ENCODE measurements around the gene ZNF365.

The ZNF365 gene

GRCh38 chr10:62424026-62424425 is 49.9 kb downstream of the ZNF365 start:
- DNase-seq, result no peak

GRCh38 chr10:62426086-62426485 is 51.9 kb downstream of the ZNF365 start:
- no peak for DNase-seq

DNA sequence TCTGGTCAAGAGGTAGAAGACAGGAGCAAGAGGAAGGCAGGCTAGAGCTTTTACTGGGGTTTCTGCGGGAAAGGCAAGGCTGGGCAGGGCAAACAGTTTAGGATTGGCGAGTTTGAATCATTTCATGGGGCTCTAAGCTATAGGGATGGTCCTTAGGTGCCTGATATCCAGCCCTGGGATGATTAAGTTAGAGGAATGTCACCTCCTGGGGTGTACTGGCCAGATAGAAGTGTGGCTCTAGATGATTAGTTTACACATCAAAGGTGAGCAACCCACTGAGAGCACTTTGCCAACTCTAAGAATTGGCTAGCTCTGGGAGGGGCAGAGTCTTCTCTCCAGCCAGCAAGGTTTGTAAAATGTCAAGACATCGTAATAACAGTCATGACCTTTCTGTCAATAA is 52.4 kb downstream of the ZNF365 start:
- no peak for DNase-seq

DNA sequence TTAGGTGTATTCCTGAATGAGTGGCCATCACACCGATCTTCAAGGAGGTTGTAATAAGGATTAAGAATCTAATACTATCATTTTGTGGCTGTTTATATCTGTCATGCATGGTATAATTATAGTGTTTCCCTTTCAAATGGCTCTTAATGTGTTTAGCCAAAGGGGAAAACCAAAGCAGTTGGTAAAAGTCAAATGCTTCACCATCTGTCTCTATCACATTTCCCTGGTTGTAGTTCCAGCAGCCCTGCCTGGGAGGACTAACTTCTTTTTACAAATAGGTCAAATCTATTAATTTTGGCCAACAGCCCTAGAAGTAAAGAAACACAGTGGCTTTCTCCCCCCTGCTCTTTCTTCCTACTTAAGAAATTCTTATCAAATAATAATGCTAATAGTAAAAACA is 56.7 kb downstream of the ZNF365 start:
- no peak for DNase-seq

DNA sequence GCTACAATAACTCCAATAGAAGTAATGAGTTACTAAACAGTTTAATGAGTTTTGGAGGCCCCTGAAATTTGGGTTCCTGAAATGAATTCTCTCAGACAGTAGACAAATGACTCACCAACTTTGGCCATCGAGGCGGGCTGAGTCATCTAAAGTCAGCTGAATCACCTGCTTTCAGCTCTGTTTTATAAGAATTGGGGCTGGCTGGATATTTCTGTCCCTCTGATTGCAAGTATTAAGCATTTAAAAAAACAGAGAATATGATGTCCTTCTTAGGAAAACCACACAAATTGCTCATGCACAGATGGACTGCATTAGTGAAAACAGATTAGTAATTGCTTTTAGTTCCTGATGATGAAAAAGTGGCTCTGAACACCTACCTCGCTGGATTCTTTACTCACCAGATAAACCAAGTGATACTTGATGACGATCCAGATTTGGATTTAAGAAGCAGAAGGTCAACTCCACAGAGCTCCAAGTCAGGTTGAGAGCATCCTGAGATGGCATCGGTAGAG is 59.1 kb downstream of the ZNF365 start:
- DNase-seq, result no peak

- no peak for DNase-seq
Observed at GRCh38 chr10:62433901-62434300, 59.7 kb downstream of the ZNF365 start.

DNA sequence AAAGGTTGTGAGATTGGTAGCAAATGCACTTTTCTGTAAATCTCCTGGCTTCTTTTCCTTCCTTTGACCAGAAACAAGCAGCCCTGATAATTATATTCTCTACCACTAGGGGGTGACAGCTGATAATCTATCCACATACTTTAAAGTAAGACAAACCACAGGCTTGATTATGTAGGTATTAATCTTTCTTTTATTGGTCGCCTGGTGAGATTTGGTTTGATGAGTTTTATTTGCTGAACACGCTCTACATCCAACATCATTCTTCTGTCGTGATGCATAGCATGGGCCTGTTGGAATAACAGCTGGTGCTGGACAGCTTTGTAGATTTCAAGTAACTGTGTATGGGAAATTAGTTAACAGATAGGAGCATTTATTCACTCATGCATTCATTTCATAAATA is 63.5 kb downstream of the ZNF365 start:
- DNase-seq, result no peak

GRCh38 chr10:62442006-62442405 is 67.8 kb downstream of the ZNF365 start:
- no peak for DNase-seq

- no peak for DNase-seq
Observed at GRCh38 chr10:62442894-62443669, 68.9 kb downstream of the ZNF365 start.

DNA sequence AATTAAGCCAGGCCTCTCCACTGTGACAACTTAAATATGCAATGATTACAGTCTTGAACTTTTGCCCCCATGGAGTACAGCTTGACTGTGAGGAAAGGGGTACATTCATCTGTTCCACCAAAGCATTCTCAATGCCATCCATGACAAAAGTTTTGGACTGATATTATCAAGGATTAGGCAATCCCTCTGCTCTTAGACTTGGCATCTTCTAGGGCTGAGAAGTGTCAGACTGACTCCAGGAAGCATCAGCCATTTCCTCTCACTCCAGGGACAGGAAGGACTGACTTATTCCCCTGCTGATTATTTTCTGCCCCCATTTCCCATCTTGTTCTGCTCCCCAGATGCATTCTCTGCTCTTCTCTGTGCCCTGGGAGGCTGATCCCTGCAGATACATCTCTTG is 69.7 kb downstream of the ZNF365 start:
- DNase-seq, result no peak

DNA sequence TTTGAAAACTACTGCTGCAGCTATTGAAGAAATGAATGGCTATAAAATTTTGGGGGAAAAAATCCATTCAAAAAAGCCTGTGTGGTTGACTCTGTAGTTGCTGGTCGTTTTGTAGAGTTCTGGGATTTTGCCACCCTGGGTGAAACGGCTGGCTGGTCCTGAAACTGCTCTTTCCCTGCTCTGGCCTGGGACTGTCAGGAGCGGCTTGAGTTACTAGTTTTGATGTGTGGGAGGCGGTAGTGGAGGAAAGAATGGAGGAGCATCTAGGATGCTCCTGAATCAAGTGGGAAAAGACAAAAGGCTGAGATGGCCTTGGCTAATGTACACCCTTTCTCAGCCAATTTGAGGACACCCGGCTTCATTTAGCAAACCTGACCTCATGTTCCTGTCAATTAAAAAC is 72.5 kb downstream of the ZNF365 start:
- no peak for DNase-seq

- no peak for DNase-seq
Observed at GRCh38 chr10:62450912-62451610, 76.9 kb downstream of the ZNF365 start.

DNA sequence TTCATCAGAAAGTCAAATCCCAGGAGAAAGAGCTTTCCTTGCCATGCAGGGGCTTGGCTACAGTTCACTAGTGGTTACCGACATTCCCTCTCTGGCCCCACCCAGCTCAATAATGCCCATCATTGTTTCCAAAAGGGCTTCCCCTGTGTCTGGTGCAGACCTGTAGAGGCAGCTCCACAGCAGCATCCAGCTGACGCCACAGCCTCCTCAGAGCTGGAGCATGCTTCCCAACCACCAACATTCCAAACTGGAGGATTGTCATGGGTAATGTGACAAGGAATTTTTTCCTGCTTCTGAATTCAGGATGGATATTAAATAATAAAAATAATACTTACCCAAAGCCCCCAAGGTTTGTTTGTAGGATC is 77.4 kb downstream of the ZNF365 start:
- no peak for DNase-seq

Measured in NCI-H1436 treated with DMSO at 0.1 percent for 48 hours (cell line).